ENCODE measurements around the gene TCAP.

GRCh38 chr17:39702901-39703893, 38.0 kb downstream of the TCAP start:
- TF ChIP-seq, protein P1, sequence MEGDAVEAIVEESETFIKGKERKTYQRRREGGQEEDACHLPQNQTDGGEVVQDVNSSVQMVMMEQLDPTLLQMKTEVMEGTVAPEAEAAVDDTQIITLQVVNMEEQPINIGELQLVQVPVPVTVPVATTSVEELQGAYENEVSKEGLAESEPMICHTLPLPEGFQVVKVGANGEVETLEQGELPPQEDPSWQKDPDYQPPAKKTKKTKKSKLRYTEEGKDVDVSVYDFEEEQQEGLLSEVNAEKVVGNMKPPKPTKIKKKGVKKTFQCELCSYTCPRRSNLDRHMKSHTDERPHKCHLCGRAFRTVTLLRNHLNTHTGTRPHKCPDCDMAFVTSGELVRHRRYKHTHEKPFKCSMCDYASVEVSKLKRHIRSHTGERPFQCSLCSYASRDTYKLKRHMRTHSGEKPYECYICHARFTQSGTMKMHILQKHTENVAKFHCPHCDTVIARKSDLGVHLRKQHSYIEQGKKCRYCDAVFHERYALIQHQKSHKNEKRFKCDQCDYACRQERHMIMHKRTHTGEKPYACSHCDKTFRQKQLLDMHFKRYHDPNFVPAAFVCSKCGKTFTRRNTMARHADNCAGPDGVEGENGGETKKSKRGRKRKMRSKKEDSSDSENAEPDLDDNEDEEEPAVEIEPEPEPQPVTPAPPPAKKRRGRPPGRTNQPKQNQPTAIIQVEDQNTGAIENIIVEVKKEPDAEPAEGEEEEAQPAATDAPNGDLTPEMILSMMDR (IDR thresholded peaks at IDR 0.05) = no peak
- no peak for TF ChIP-seq POLR2A (IDR thresholded peaks at IDR 0.05)
